Adipose tissue (tissue), 3 donors: ENCODE results near the gene ANKS1B. TPM values are rescaled to one million over a fixed set of nuclear protein-coding genes. Genes with fewer than 3 reads are reported as not detected.
"Not testable (repeated sequence)": the region's sequence is repeated elsewhere in the genome, so short reads cannot be mapped to it uniquely, and the experiment has no call there.

Experiments used
- H3K27ac ChIP-seq: one replicate; pipeline ENCODE4 v1.5.1; 2013; ENCODE audit warnings: low read depth, low read length
- WGBS, 3 donors: extraction: QIAGEN DNeasy Blood & Tissue Kit; methylation state at CpG; one replicate each; pipeline ENCODE4 v1.1.7; 2013; 5-methylcytosine and 5-hydroxymethylcytosine counted together
- polyA plus RNA-seq, 3 donors: library from polyadenylated mRNA; stranded (reverse); fragments of 200-250 nt; gene quantifications; one replicate each; pipeline ENCODE4 v1.2.3, GENCODE V29; 2013
- donor health status: healthy with polysubstance abuse.
- donor health status: Bipolar disorder and iron deficiency.
- donor health status: healthy.

Gene ANKS1B
- polyA plus RNA-seq, 3 donors, result 0.58 to 4.0 (median 0.79) TPM

GRCh38 chr12:98838231-98838647, 1146.5 kb downstream of the ANKS1B start:
- WGBS, 3 donors, result 48 to 60% (median 49%) methylated on average over 7 of the region's 7 CpGs
- H3K27ac ChIP-seq, result no peak overlapping the region

GRCh38 chr12:98837134-98837752, 1147.5 kb downstream of the ANKS1B start:
- WGBS, 3 donors, result 85 to 87% (median 86%) methylated on average over 11 to 12 of the region's 12 CpGs

GRCh38 chr12:98830657-98831056, 1154.1 kb downstream of the ANKS1B start:
- no peak overlapping the region for H3K27ac ChIP-seq
- WGBS, 3 donors, result 82 to 87% (median 84%) methylated on average over 7 of the region's 7 CpGs

More at GRCh38 chr12:98837134-98837752, 1147.5 kb downstream of the ANKS1B start:
- H3K27ac ChIP-seq, result not testable (repeated sequence)

GRCh38 chr12:98828802-98829600, 1155.7 kb downstream of the ANKS1B start:
- no peak overlapping the region for H3K27ac ChIP-seq
- 72 to 81% (median 78%) methylated on average over 8 of the region's 8 CpGs for WGBS, 3 donors

- H3K27ac ChIP-seq, result no peak overlapping the region
- 82 to 92% (median 82%) methylated on average over 5 of the region's 5 CpGs for WGBS, 3 donors
Observed at GRCh38 chr12:98823012-98823411, 1161.7 kb downstream of the ANKS1B start.

- H3K27ac ChIP-seq, result no peak overlapping the region
- 46 to 60% (median 49%) methylated on average over 3 of the region's 3 CpGs for WGBS, 3 donors
Observed at GRCh38 chr12:98821866-98822265, 1162.9 kb downstream of the ANKS1B start.

- no peak overlapping the region for H3K27ac ChIP-seq
- 72 to 90% (median 86%) methylated on average over 2 of the region's 2 CpGs for WGBS, 3 donors
Observed at GRCh38 chr12:98821232-98821631, 1163.5 kb downstream of the ANKS1B start.

GRCh38 chr12:98819821-98820404, 1164.8 kb downstream of the ANKS1B start:
- WGBS, 3 donors, result 70 to 82% (median 73%) methylated on average over 8 of the region's 8 CpGs
- no peak overlapping the region for H3K27ac ChIP-seq

- H3K27ac ChIP-seq, result no peak overlapping the region
- 80 to 89% (median 87%) methylated on average over 3 of the region's 3 CpGs for WGBS, 3 donors
Observed at GRCh38 chr12:98819071-98819470, 1165.7 kb downstream of the ANKS1B start.

GRCh38 chr12:98818239-98818638, 1166.5 kb downstream of the ANKS1B start:
- WGBS, 3 donors, result 34 to 52% (median 43%) methylated on average over 2 of the region's 2 CpGs
- no peak overlapping the region for H3K27ac ChIP-seq

- no peak overlapping the region for H3K27ac ChIP-seq
- 35 to 45% (median 36%) methylated on average over 2 of the region's 2 CpGs for WGBS, 3 donors
Observed at GRCh38 chr12:98817742-98818141, 1167.0 kb downstream of the ANKS1B start.

GRCh38 chr12:98816720-98817119, 1168.0 kb downstream of the ANKS1B start:
- WGBS, 3 donors, result 70 to 83% (median 79%) methylated on average over 4 of the region's 4 CpGs

GRCh38 chr12:98814254-98814653, 1170.5 kb downstream of the ANKS1B start:
- 43 to 66% (median 63%) methylated on average over 6 of the region's 6 CpGs for WGBS, 3 donors
- no peak overlapping the region for H3K27ac ChIP-seq

More at GRCh38 chr12:98816720-98817119, 1168.0 kb downstream of the ANKS1B start:
- no peak overlapping the region for H3K27ac ChIP-seq

- 69 to 82% (median 81%) methylated on average over 7 of the region's 7 CpGs for WGBS, 3 donors
- H3K27ac ChIP-seq, result no peak overlapping the region
Observed at GRCh38 chr12:98812225-98812624, 1172.5 kb downstream of the ANKS1B start.

- H3K27ac ChIP-seq, result no peak overlapping the region
- WGBS, 3 donors, result 7 to 36% (median 29%) methylated on average over 6 of the region's 6 CpGs
Observed at GRCh38 chr12:98808243-98808875, 1176.4 kb downstream of the ANKS1B start.

- 58 to 66% (median 64%) methylated on average over 2 of the region's 2 CpGs for WGBS, 3 donors
- H3K27ac ChIP-seq, result no peak overlapping the region
Observed at GRCh38 chr12:98807187-98807586, 1177.5 kb downstream of the ANKS1B start.

- 76 to 81% (median 81%) methylated on average over 6 of the region's 6 CpGs for WGBS, 3 donors
Observed at GRCh38 chr12:98803468-98804209, 1181.1 kb downstream of the ANKS1B start.

GRCh38 chr12:98799822-98800221, 1184.9 kb downstream of the ANKS1B start:
- WGBS, 3 donors, result 66 to 90% (median 72%) methylated on average over 3 of the region's 3 CpGs
- no peak overlapping the region for H3K27ac ChIP-seq

More at GRCh38 chr12:98803468-98804209, 1181.1 kb downstream of the ANKS1B start:
- H3K27ac ChIP-seq, result no peak overlapping the region
